IPS-18c (cell line): Measurements from ENCODE around the gene ZNF532.
"Not testable (repeated sequence)": the region's sequence is repeated elsewhere in the genome, so short reads cannot be mapped to it uniquely, and the experiment has no call there.

ENCODE experiments used
- H3K4me3 ChIP-seq: 2 replicates; pipeline ENCODE4 v1.7.0; 2013; ENCODE audit warnings: low read depth, mild to moderate bottlenecking, low read length, moderate library complexity; ENCODE audit not compliant: insufficient read depth
- H3K9me3 ChIP-seq: one replicate; pipeline ENCODE4 v1.6.1; 2013; ENCODE audit warnings: mild to moderate bottlenecking, low read length, moderate library complexity; ENCODE audit not compliant: control insufficient read depth, insufficient read depth

Gene ZNF532

GRCh38 chr18:58845928-58846724 is 18.6 kb upstream of the ZNF532 start:
- H3K4me3 ChIP-seq = no peak overlapping the region
- H3K9me3 ChIP-seq = no peaks in the 10 kb centered on the region

GRCh38 chr18:58847383-58848071 is 17.1 kb upstream of the ZNF532 start:
- Histone ChIP-seq H3K9me3 (no peaks in the 10 kb centered on the region), H3K4me3 (no peak overlapping the region)

DNA sequence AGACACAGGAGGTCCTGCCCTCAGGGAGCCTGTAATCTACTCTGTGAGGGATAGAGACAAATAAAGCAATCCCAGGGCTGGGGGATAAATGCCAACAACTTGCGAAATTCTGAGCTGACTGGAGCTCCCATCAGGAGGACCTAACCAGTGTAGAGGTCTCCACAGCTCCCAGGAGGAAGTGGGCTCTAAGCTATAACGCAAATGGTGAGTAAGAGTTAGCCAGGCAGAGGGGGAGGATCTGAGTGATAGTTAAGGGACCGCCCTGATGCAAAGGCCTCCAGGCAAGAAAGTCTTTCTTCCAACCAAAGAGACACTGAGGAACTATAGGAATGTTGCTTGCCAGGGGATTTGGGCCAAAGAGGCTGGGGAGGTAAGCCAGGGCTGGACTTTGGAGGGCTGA is 16.0 kb upstream of the ZNF532 start:
- no peaks in the 10 kb centered on the region for H3K9me3 ChIP-seq
- H3K4me3 ChIP-seq = no peak overlapping the region

- Histone ChIP-seq H3K4me3 (no peak overlapping the region), H3K9me3 (no peaks in the 10 kb centered on the region)
Observed at GRCh38 chr18:58850786-58851469, 13.7 kb upstream of the ZNF532 start.

DNA sequence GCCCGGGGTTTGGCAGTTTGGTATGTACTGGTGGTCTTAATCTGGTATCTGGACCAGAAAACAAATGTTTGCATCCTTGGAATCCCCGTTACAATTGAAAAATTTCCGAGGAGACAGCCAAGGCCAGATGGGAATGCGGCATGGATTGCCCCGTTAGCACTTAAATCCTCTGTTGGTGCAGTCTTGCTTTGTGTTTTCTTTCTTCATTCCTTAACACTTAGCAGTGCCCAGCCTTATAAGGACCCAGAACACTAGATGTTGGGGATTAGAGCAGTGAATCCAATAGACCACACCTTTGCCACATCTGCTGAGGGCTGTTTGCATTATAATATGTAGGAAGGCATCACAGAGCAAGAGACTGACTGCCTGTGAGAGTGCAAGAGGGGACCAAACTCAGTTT is 12.8 kb upstream of the ZNF532 start:
- Histone ChIP-seq H3K4me3 (no peak overlapping the region), H3K9me3 (no peaks in the 10 kb centered on the region)

DNA sequence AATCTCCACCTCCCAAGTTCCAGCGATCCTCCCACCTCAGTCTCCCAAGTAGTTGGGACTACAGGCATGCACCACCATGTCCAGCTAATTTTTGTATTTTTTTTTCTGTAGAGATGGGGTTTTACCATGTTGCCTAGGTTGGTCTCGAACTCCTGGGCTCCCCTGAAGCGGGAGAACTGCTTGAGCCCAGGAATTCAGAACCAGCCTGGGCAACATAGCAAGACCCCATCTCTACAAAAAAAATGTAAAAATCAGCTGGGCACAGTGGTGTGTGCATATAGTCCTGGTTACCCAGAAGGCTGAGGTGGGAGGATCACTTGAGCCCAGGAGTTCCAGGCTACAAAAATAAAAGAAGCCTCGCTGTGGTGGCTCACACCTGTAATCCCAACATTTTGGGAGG is 12.0 kb upstream of the ZNF532 start:
- no peaks in the 10 kb centered on the region for H3K9me3 ChIP-seq

DNA sequence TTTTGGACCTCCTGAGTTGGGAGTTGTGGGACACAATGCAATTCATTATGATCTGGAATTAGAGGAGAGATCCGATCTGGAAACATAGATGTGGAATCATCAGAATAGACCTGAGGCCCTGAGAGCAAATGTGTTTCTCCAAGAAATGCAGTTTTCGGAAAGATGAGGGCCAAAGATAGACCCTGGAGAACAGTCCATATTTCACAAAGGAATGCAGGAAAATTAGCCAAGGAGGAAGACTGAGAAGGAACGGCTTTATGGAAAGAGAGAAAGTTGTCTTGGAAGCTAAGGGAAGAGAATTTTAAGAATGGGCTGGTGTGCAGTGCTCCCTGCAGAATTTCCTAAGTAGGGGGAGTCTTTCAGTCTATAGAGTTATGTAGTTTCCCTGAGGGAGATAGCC is 11.1 kb upstream of the ZNF532 start:
- H3K4me3 ChIP-seq = no peak overlapping the region
- no peaks in the 10 kb centered on the region for H3K9me3 ChIP-seq

More for the DNA sequence above, 12.0 kb upstream of the ZNF532 start:
- no peak overlapping the region for H3K4me3 ChIP-seq

DNA sequence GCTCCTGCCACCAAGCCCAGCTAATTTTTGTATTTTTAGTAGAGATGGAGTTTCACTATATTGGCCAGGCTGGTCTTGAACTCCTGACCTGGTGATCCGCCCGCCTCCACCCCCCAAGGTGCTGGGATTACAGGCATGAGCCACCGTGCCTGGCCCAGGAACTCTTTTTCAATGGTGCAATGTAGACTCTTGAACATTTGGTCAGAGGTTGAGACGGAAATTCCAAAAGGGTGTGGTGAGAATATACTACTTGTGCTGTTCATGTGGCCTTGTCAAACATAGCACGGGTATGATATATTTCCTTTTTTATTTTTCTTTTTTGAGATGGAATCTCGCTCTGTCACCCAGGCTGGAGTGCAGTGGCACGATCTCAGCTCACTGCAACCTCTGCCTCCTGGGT is 9.2 kb upstream of the ZNF532 start:
- H3K9me3 ChIP-seq, H3K4me3 ChIP-seq: not testable (repeated sequence)

- H3K9me3 ChIP-seq = no peaks in the 10 kb centered on the region
- no peak overlapping the region for H3K4me3 ChIP-seq
Observed at GRCh38 chr18:58856881-58857280, 7.8 kb upstream of the ZNF532 start.

DNA sequence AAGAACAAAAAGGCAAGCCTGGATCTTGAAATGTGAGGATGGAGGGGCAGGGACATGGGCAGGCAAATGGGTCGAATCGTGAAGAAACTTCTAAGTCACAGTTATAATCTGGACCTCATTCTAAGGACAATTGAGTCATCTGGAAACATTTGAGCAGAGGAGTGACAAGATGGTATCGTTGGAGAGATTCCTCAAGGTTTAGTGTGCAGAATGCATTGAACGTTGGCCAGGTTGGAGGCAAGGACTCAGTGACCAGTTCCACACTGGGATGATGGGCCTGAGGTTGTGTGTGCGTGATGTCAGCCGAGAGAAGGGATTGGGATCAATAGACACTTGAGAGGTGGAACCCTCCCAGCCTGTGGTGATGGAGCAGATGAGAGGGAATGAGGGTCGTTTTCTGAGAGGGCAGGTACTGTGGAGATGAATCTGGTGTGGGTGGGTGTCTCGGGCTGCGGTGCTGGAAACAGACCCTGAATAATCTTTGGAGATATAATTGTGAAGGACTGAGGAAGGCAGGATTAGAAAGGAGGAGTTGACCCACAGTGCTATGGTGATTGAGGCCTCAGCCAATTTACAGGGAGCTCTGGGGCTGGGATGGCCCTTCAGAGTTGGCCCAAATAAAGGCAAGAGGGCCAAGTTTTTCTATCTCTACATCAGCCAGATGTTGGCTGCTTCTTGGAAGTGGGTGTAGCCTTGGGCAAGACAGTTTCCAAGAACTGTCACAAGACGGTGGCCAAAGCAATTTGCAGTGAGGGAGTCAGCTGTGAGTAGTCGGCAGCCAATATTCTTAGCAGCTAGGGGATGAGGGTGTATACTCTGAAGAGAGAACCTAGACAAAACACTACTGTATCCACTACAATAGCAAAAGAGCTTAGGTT is 5.8 kb upstream of the ZNF532 start:
- Histone ChIP-seq H3K4me3 (no peak overlapping the region), H3K9me3 (no peaks in the 10 kb centered on the region)

- Histone ChIP-seq H3K9me3 (no peaks in the 10 kb centered on the region), H3K4me3 (no peak overlapping the region)
Observed at GRCh38 chr18:58859907-58860306, 4.8 kb upstream of the ZNF532 start.

DNA sequence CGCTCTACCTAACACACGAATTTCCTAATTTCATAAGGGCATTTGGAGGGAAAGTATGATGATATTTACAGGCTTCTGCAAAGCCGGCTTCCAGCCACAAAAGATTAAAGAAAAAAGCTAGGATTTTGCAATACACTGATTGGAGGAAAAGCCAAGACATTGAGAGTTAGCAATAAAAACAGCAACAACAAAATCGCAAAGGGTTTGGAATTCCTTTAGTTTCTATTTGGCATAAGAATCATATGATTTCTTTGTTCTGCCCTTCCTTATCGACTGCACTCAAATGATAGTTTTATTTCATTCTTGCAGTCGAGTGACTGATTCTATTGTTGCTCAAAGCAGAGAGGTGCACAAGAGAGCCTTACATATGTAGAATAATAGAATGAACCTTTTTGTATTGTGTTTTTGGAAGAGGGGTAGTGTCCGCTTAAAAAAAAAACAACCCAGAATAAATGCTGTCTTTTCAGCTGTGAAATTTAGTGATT is 3.9 kb upstream of the ZNF532 start:
- no peaks in the 10 kb centered on the region for H3K9me3 ChIP-seq

DNA sequence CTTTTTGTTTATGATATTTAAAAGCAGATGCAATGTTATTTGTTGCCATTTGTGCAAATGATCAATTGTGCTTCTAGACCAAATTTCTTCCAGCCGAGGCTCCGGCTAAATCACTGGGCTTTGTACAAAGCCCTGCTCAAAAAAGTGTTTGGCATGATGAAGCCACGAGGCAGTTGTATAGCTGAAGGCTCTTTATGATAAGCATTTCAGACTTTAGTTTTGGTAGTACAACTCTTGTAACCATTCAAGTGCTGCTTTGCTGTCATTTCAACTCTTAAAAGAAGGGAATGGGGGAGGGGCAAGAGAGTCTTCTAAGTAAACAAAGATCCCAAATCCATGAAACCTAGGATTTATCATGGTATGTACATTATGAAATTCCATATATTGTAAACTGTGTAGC is 3.3 kb upstream of the ZNF532 start:
- Histone ChIP-seq H3K4me3 (peak overlapping the region; percentile 16; the same call in 1 of the 2 replicates), H3K9me3 (no peaks in the 10 kb centered on the region)

More for the DNA sequence above, 3.9 kb upstream of the ZNF532 start:
- H3K4me3 ChIP-seq = no peak overlapping the region

DNA sequence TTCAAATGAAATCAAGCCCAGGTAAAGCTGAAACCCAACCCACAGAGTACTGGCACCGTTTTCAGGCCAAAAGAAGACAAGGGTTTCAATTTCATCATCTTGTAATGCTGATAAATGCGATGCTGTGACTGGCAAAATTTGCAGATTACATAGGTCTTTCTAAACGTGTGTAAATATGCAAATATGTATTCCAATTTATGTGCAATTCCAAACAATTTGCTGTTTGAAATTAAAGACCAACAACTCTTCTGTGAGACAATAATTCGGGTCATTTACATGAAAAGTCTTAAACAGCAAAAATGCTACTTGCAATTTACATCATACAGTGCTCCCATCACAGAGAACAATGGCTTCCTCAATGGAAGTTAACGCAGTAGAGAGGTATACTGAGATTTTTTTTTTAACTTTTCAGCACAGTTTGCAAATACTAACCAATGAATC is 2.8 kb upstream of the ZNF532 start:
- H3K9me3 ChIP-seq = no peaks in the 10 kb centered on the region
- H3K4me3 ChIP-seq = no peak overlapping the region

DNA sequence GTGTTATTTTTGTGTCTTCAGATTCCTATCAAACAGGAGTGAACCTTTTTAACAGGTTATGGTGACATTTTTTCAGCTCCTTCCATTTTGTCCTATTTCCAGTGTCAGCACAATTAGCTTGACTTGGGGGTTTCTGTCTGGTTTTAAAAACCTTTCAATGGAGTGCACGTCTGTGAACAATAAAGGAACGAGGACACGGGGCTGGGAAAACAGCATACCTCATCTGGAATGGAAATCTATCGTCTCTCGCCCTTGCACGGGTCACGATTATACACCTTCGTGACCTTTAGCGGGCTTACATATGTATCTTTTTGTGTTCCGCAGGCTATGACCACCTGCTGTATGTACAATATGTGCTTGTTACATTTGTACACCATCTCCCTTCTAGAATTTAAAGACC is 2.3 kb upstream of the ZNF532 start:
- H3K4me3 ChIP-seq = peak overlapping the region; percentile 65; the same call in 1 of the 2 replicates
- H3K9me3 ChIP-seq = no peaks in the 10 kb centered on the region

- Histone ChIP-seq H3K9me3 (no peaks in the 10 kb centered on the region), H3K4me3 (peak overlapping the region; percentile 65)
Observed at GRCh38 chr18:58862851-58863538, 1.7 kb upstream of the ZNF532 start.
